B cell (primary cell): ENCODE results near the gene CIB1.

ENCODE experiments used
- EZH2 ChIP-seq: IDR thresholded peaks from 2 replicates; pipeline ENCODE4 v1.6.1; 2012; ENCODE audit warnings: borderline replicate concordance, low read depth, mild to moderate bottlenecking, moderate library complexity, low read length; ENCODE audit not compliant: insufficient read depth, poor library complexity, severe bottlenecking
- TF ChIP-seq, protein P1 (sequence below): fragments of 200-600 bp; IDR thresholded peaks from one replicate; pipeline ENCODE4 v1.8.0; 2022; ENCODE audit warnings: antibody characterized with exemption, mild to moderate bottlenecking

GRCh38 chr15:90259524-90259923, 25.8 kb upstream of the CIB1 start:
- TF ChIP-seq, protein P1, sequence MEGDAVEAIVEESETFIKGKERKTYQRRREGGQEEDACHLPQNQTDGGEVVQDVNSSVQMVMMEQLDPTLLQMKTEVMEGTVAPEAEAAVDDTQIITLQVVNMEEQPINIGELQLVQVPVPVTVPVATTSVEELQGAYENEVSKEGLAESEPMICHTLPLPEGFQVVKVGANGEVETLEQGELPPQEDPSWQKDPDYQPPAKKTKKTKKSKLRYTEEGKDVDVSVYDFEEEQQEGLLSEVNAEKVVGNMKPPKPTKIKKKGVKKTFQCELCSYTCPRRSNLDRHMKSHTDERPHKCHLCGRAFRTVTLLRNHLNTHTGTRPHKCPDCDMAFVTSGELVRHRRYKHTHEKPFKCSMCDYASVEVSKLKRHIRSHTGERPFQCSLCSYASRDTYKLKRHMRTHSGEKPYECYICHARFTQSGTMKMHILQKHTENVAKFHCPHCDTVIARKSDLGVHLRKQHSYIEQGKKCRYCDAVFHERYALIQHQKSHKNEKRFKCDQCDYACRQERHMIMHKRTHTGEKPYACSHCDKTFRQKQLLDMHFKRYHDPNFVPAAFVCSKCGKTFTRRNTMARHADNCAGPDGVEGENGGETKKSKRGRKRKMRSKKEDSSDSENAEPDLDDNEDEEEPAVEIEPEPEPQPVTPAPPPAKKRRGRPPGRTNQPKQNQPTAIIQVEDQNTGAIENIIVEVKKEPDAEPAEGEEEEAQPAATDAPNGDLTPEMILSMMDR: no peak
- no peak for TF ChIP-seq EZH2
